Skeletal muscle tissue (tissue), 4 donors: Measurements from ENCODE around the gene MRPS18B. TPM values are rescaled to one million over a fixed set of nuclear protein-coding genes. Genes with fewer than 3 reads are reported as not detected.
A peak's percentile ranks its signal among the peaks of the same experiment; 100 is the strongest.

Experiments used
- H3K27ac ChIP-seq: one replicate; pipeline ENCODE4 v1.7.0; 2013; ENCODE audit warnings: mild to moderate bottlenecking, low read depth, low read length, inconsistent platforms
- H3K27me3 ChIP-seq, 3 donors: one replicate each; pipeline ENCODE4 v1.7.0; 2013; ENCODE audit warnings: low read length in 3 of 3; ENCODE audit not compliant: control insufficient read depth in 3 of 3, insufficient read depth in 3 of 3
- H3K36me3 ChIP-seq, 3 donors: one replicate each; pipeline ENCODE4 v1.7.0; 2013; ENCODE audit warnings: low read length in 3 of 3; ENCODE audit not compliant: control insufficient read depth in 3 of 3, insufficient read depth in 3 of 3
- H3K4me1 ChIP-seq, 3 donors: one replicate each; pipeline ENCODE4 v1.7.0; 2013; ENCODE audit warnings: low read length in 3 of 3, mild to moderate bottlenecking in 3 of 3; ENCODE audit not compliant: control insufficient read depth in 3 of 3, insufficient read depth in 3 of 3
- H3K4me3 ChIP-seq, 3 donors: one replicate each; pipeline ENCODE4 v1.7.0; 2013; ENCODE audit warnings: low read length in 3 of 3
- H3K9ac ChIP-seq, 3 donors: one replicate each; pipeline ENCODE4 v1.7.0; 2013; ENCODE audit warnings: low read length in 3 of 3, mild to moderate bottlenecking in 3 of 3, moderate library complexity in 2 of 3, low read depth in 1 of 3
- H3K9me3 ChIP-seq, 3 donors: one replicate each; pipeline ENCODE4 v1.7.0; 2013; ENCODE audit warnings: low read length in 3 of 3; ENCODE audit not compliant: control insufficient read depth in 3 of 3
- total RNA-seq: library from RNA; depleted of rRNA; stranded (reverse); fragments of >200 nt; gene quantifications from one replicate; pipeline ENCODE4 v1.2.3, GENCODE V29; 2014
- donor health status: Osteomylitis.

The MRPS18B gene
- total RNA-seq, 1 donor from 2014 or later: 105 TPM

DNA sequence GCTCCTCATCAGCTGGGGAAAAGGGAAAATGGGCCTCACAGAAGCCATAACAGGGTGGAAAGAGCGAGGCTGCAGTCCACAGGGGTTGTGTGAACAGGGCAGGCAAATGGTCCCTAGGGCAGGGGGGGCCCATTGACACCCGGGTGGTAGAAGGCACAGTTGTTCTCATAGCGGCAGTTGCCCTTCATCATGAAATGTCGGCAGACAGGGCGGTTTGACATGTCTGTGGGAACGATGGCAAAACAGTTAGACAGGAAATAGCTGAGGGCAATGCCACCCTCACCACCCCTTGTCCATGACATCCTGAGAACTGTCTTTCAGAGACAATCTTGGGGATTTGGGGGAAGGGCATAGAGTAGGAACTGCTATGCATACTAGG, 16.2 kb upstream of the MRPS18B start:
- no peaks in the 10 kb centered on the region for H3K9me3 ChIP-seq
- H3K9ac ChIP-seq: no peak overlapping the region
- H3K27ac ChIP-seq: no peak overlapping the region
- H3K4me3 ChIP-seq: no peak overlapping the region
- H3K4me1 ChIP-seq: no peaks in the 10 kb centered on the region
- no peaks in the 10 kb centered on the region for H3K27me3 ChIP-seq
- peaks cover 55 to 58% (median 57%) of the 10 kb centered on the region in 3 donors for H3K36me3 ChIP-seq

DNA sequence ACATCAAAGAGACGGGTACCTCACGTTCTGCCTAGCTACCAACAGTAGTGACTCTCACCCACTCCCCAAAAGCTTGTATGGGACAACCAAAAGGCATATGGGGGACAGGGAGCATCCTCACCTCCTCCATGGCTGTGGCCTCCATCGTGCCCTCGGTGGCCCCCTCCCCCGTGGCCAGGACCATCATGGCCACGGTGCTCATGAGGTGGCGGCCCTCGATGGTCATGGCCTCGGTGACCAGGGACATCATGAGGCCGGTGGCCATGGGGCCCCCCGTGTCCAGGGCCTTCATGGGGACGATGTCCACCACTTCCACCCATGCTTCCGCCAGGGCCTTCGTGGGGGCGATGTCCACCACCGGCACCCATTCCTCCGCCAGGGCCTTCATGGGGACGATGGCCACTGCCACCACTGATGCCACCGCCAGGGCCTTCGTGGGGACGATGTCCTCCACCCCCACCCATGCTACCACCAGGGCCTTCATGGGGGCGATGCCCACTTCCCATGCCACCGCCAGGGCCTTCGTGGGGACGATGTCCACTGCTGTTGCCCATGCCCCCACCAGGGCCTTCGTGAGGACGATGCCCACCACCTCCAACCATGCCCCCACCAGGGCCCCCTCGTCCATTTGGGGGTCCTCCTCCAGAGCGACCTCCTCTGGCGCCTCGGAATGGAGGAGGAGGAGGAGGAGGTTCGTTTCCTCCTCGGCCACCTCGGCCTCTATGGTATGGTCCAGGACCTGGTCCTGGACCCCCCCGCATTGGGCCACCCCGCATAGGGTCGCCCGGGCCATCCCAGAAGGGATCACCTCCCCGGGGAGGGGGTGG, 15.6 kb upstream of the MRPS18B start:
- Histone ChIP-seq H3K27me3 (no peaks in the 10 kb centered on the region), H3K4me3 (no peak overlapping the region), H3K36me3 (peaks cover 61 to 64% (median 63%) of the 10 kb centered on the region in 3 donors), H3K4me1 (no peaks in the 10 kb centered on the region), H3K9ac (no peak overlapping the region), H3K9me3 (no peaks in the 10 kb centered on the region), H3K27ac (no peak overlapping the region)

GRCh38 chr6:30603961-30604360, 13.7 kb upstream of the MRPS18B start:
- H3K9ac ChIP-seq: no peak overlapping the region
- H3K36me3 ChIP-seq: peaks cover 75 to 82% (median 79%) of the 10 kb centered on the region in 3 donors
- H3K9me3 ChIP-seq: no peaks in the 10 kb centered on the region
- no peak overlapping the region for H3K4me3 ChIP-seq
- no peak overlapping the region for H3K27ac ChIP-seq
- H3K27me3 ChIP-seq: no peaks in the 10 kb centered on the region
- no peaks in the 10 kb centered on the region for H3K4me1 ChIP-seq

- H3K36me3 ChIP-seq: peaks cover 31 to 44% (median 42%) of the 10 kb centered on the region in 3 donors
- H3K27me3 ChIP-seq: no peaks in the 10 kb centered on the region
- no peak overlapping the region for H3K4me3 ChIP-seq
- H3K9ac ChIP-seq: peak overlapping the region in 1 of 3 donors; percentile 11
- peak overlapping the region; percentile 5 for H3K27ac ChIP-seq
- no peaks in the 10 kb centered on the region for H3K9me3 ChIP-seq
- peaks cover 21 to 42% (median 41%) of the 10 kb centered on the region in 3 donors for H3K4me1 ChIP-seq
Measured at GRCh38 chr6:30610065-30610464, 7.6 kb upstream of the MRPS18B start.

GRCh38 chr6:30611150-30611855, 6.3 kb upstream of the MRPS18B start:
- Histone ChIP-seq H3K9ac (no peak overlapping the region), H3K4me1 (peaks cover 21 to 42% (median 41%) of the 10 kb centered on the region in 3 donors), H3K27me3 (no peaks in the 10 kb centered on the region), H3K27ac (no peak overlapping the region), H3K36me3 (peaks cover 27 to 41% (median 37%) of the 10 kb centered on the region in 3 donors), H3K9me3 (no peaks in the 10 kb centered on the region), H3K4me3 (no peak overlapping the region)

GRCh38 chr6:30611856-30612194, 5.8 kb upstream of the MRPS18B start:
- H3K36me3 ChIP-seq: peaks cover 27 to 41% (median 37%) of the 10 kb centered on the region in 3 donors
- H3K27ac ChIP-seq: peak overlapping the region; percentile 100
- no peaks in the 10 kb centered on the region for H3K9me3 ChIP-seq
- peaks cover 21 to 45% (median 41%) of the 10 kb centered on the region in 3 donors for H3K4me1 ChIP-seq
- no peaks in the 10 kb centered on the region for H3K27me3 ChIP-seq
- no peak overlapping the region for H3K4me3 ChIP-seq
- no peak overlapping the region for H3K9ac ChIP-seq

GRCh38 chr6:30612213-30612612, 5.4 kb upstream of the MRPS18B start:
- H3K4me3 ChIP-seq: no peak overlapping the region
- no peaks in the 10 kb centered on the region for H3K27me3 ChIP-seq
- peak overlapping the region; percentile 100 for H3K27ac ChIP-seq
- H3K4me1 ChIP-seq: peaks cover 21 to 48% (median 41%) of the 10 kb centered on the region in 3 donors
- H3K36me3 ChIP-seq: peaks cover 26 to 38% (median 35%) of the 10 kb centered on the region in 3 donors
- H3K9me3 ChIP-seq: no peaks in the 10 kb centered on the region
- no peak overlapping the region for H3K9ac ChIP-seq

DNA sequence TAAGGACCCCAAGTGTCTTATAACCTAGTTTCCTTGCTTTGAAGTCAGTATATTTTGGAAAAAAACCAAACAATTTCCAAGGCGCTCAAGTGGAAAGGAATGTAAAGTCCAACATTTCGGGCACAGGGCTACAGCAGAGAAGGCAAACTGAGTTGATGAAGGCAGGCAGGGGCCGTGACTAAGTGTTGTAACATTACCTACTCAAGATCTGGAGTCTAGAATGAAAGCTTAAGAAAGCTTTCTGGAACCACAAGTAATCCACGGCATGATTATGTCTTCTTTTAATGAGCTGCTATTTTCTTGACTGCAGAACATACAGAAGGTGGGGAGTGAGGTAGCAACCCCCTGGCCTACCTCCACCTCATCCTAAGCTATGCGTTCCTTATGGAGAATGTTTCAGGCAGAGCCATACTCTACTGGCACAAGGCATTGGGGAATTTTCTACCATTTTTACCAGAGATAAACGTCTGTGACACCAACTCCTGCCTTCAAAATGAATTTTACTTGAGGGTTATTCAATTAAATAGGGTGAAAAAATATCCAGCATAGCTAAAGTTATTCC, 4.9 kb upstream of the MRPS18B start:
- Histone ChIP-seq H3K4me3 (no peak overlapping the region), H3K9me3 (no peaks in the 10 kb centered on the region), H3K27me3 (no peaks in the 10 kb centered on the region), H3K36me3 (peaks cover 21 to 33% (median 30%) of the 10 kb centered on the region in 3 donors), H3K4me1 (peaks cover 21 to 48% (median 41%) of the 10 kb centered on the region in 3 donors), H3K9ac (no peak overlapping the region), H3K27ac (peak overlapping the region; percentile 100)

DNA sequence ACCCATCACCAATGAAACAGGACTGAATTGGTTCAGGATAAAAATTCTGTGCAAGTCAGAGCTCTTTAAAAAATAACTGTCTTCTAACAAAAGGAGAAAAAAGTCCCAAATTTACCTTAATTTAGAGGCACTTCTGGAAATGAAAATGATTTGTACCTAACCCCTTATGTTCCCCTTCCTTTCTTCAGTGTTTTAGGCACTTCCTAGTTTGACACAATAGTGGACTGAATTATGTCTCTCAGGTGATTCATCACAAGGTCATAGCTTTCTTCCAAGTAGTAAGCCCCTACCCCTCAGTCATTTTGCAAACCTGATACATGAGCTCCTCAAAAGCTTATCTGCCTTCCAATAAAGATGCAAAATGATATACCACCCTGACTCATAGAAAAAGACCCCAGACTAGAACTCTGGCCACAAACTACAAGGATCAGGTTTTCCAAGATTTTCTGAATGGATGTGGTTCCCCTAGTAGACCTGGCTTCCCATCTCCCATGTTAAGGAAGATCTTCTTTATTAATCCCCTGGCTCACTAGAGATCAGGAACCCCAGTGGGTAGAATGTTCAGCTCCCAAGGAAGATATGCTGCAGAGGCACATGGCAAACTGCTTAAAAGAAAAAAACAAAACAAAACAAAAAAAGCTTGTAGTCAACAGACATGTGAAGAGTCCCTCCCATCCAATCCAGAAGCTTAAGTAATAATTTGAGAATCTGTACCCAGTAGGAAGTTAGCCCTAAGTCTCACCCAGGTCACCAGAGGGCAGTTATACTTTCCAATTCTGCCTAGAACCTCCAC, 4.2 kb upstream of the MRPS18B start:
- peak overlapping the region; percentile 100 for H3K27ac ChIP-seq
- no peaks in the 10 kb centered on the region for H3K9me3 ChIP-seq
- H3K36me3 ChIP-seq: peaks cover 17 to 27% (median 25%) of the 10 kb centered on the region in 3 donors
- peak overlapping the region in 2 of 3 donors; percentile 48 to 88 for H3K4me3 ChIP-seq
- H3K9ac ChIP-seq: peak overlapping the region; percentile 87 to 100 (median 98)
- no peaks in the 10 kb centered on the region for H3K27me3 ChIP-seq
- peaks cover 22 to 49% (median 45%) of the 10 kb centered on the region in 3 donors for H3K4me1 ChIP-seq
